Midbrain (tissue), 1 donor: Measurements from ENCODE around the gene DAG1.
A peak's percentile ranks its signal among the peaks of the same experiment; 100 is the strongest.

ENCODE experiments used
- DNase-seq: peaks from one replicate; lab custom pipeline; 2025; lab: John Stamatoyannopoulos, UW

DAG1 gene

DNA sequence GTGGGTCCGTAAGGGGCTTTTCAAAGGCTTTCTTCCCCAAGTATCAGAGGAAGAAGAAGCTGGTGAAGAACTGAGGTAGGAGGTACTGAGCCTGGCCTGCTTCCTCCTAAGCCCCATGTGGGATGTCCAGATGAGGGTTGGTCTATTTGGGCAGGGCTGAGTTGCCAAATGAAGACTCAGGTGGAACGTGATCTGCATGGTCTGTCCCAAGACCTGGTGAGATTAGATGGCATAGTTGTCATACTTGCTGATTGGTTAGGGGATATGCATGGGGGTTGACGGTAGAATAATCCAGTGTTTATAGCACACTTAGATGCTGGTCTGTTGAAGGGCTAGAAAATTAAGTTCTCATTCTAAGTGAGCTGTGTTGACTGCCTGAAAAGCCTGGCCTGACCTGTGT, 47.9 kb downstream of the DAG1 start:
- no peak for DNase-seq

DNA sequence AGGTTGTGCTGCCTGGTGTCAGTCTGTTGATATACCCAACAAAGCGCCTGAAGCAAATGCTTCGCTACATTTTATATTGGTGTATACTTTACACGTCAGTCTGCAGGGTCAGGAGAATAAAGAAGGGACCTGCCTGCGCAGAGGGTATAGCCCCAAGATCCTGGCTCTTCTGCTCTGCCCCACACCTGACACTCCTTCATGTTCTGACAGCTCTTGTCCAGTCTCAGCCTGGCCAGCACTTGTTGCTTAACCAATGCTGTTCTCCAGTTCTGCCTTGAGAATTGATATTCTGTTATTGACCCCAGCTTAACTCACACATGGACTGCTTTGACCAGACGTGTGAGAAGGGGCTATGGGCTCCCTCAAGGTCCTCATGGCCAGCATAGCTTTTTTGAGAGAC, 48.4 kb downstream of the DAG1 start:
- no peak for DNase-seq

- peak; percentile 76 for DNase-seq
Observed at GRCh38 chr3:49519296-49519695, 49.2 kb downstream of the DAG1 start.

GRCh38 chr3:49519916-49520385, 49.9 kb downstream of the DAG1 start:
- no peak for DNase-seq

- DNase-seq, result no peak
Observed at GRCh38 chr3:49523756-49524747, 54.0 kb downstream of the DAG1 start.

GRCh38 chr3:49529567-49529966, 59.5 kb downstream of the DAG1 start:
- no peak for DNase-seq

DNA sequence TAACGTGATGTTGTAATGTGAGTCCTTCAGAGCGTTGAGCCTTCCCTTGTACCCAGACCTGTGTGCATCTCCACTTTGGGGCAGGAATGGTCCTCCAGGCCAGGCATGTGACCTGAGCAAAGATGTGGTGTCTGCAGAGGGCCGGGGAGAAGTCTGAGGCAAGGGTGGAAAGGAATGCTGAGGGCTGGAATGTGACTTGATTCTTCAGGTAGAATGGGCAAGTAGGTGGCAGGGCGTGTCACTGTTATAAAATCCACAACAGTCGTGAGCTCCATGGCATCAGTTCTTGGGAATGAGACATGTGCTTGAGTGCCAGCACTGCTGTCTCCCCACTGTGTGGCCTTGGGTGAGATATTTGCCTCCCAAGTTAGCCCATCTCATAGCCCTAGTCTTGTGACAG, 60.2 kb downstream of the DAG1 start:
- no peak for DNase-seq

- DNase-seq, result no peak
Observed at GRCh38 chr3:49530701-49531100, 60.6 kb downstream of the DAG1 start.

- no peak for DNase-seq
Observed at GRCh38 chr3:49531218-49531617, 61.2 kb downstream of the DAG1 start.

DNA sequence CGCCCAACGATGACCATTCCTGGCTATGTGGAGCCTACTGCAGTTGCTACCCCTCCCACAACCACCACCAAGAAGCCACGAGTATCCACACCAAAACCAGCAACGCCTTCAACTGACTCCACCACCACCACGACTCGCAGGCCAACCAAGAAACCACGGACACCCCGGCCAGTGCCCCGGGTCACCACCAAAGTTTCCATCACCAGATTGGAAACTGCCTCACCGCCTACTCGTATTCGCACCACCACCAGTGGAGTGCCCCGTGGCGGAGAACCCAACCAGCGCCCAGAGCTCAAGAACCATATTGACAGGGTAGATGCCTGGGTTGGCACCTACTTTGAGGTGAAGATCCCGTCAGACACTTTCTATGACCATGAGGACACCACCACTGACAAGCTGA, 61.6 kb downstream of the DAG1 start:
- DNase-seq, result no peak

DNA sequence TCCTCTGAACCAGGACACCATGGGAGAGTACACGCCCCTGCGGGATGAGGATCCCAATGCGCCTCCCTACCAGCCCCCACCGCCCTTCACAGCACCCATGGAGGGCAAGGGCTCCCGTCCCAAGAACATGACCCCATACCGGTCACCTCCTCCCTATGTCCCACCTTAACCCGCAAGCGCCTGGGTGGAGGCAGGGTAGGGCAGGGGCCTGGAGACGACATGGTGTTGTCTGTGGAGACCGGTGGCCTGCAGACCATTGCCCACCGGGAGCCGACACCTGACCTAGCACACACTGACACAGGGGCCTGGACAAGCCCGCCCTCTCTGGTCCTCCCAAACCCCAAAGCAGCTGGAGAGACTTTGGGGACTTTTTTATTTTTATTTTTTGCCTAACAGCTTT, 63.0 kb downstream of the DAG1 start:
- no peak for DNase-seq

GRCh38 chr3:49533786-49534519, 63.9 kb downstream of the DAG1 start:
- DNase-seq, result no peak

DNA sequence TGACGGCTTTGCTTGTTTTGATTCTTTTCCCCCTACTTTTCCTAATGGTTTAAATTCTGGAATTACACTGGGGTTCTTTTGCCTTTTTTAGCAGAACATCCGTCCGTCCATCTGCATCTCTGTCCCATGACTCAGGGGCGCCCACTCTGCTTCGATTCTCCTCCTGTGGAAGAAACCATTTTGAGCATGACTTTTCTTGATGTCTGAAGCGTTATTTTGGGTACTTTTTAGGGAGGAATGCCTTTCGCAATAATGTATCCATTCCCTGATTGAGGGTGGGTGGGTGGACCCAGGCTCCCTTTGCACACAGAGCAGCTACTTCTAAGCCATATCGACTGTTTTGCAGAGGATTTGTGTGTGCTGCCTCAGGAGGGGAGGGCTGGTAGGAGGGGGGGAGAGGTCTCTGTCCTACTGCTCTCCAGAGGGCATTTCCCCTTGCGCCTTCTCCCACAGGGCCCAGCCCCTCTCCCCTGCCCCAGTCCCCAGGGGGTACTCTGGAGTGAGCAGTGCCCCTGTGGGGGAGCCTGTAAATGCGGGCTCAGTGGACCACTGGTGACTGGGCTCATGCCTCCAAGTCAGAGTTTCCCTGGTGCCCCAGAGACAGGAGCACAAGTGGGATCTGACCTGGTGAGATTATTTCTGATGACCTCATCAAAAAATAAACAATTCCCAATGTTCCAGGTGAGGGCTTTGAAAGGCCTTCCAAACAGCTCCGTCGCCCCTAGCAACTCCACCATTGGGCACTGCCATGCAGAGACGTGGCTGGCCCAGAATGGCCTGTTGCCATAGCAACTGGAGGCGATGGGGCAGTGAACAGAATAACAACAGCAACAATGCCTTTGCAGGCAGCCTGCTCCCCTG, 64.7 kb downstream of the DAG1 start:
- peak; percentile 41 for DNase-seq

GRCh38 chr3:49535971-49536874, 66.2 kb downstream of the DAG1 start:
- no peak for DNase-seq

DNA sequence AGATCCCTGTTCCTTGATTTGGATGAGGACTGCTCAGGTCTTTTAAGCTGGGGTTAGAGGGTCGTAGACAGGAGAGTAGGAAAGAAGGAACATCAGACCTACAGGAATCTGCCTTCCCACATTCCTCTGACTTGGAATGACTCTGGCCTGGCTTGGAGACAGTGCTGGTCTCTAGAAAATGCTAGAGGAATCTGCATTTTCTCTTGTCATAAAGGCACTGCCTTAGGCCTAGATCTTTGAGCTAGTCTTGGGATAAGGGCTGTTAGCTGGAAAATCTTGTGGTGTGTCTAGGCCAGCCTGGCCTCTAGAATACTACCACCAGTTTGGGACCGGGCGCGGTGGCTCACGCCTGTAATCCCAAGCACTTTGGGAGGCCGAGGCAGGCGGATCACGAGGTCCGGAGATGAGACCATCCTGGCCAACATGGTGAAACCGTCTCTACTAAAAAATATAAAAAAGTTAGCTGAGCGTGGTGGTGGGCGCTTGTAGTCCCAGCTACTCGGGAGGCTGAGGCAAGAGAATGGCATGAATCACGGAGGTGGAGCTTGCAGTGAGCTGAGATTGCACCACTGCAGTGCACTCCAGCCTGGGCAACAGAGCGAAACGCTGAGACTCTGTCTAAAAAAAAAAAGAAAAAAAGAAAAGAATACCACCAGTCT, 66.9 kb downstream of the DAG1 start:
- DNase-seq, result no peak

DNA sequence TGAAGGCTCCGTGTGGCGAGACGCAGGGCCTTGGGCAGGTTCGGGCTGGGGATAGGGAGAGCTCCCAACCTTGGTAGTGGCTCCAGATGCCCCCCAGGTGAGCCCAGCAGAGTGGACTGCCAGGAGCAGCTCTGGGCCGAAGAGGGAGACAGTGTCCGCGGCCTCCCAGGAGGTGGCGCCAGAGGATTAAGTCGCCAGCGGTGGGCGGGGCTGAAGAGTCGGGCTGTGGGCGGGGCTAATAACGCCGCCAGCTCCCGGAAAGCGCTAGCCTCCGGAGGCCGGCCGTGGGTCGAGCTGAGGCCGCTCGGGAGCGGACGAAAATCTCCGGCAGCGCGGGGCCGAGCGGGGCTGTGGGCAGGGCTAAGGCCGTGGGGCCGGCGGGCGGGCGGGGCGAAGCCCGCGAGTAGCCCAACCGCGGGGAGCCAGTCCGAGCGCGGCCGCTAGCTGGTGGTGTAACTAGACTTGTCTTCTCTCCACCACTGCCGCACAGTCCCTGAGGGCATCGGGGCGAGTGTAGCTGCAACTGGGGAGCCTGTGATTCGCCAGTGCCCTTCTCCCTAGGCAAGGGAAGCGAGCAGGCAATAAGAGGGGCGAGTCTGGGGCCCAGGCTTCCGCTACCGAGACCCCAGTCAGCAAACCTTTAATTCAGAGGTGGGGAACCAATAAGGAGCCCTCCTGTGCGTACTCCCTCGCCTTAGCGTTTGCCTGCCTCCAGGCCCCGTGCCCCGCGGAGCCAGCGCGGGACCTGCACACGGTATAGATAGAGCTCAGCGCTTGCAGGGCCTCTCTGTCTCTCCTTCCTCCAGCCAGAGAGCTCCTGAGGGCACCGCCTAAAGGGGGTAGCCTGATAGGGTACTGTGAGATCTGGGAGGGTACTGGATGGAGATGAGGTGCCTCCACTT, 69.8 kb downstream of the DAG1 start:
- peak; percentile 96 for DNase-seq

DNA sequence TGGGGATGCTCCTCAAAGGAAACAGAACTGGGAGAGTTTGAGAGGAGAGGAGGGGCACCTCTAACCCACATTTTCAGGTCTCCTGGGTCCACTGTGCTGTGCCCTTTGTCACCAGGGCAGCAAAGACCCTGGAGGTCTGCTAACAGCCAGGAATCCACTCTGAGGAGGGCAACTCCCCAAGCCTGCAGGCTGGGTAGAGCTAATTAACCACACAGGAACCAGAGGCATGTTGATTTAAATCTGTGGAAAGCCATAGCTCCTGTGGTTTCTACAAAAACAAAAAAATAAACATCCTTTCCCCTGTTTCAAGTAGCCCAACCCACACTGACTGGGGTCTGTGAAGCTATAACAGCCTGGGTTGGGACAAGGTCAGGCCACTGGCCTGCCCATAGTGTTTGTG, 82.0 kb downstream of the DAG1 start:
- no peak for DNase-seq

DNA sequence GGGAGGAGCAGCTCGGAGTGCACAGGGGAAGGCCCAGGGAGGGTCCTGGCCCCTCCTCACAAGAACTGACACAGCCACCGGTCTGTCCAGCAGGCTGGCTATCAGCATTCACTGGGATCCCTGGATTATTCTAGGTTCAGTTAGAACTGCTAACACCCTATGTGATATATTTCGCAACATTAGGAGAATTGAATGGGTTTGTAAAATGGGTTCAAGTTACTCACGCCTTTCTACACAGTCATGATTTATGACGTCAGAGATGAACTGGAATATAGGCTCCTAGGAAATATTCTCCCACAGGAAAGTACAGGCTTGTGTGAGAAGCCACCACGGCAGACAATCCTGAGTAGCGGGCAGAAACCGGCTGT, 83.2 kb downstream of the DAG1 start:
- no peak for DNase-seq
